Keratinocyte (primary cell): ENCODE results near the gene GNA14. TPM values are rescaled to one million over a fixed set of nuclear protein-coding genes. Genes with fewer than 3 reads are reported as not detected.

Experiments
- DNase-seq: peaks from one replicate; pipeline ENCODE4 v3.0.0-alpha.2; 2011; ENCODE audit warnings: low read depth, missing footprints, low spot score
- FAIRE-seq: peaks from 2 replicates; lab custom pipeline; 2011; peaks lifted over from hg19 to GRCh38; lab: Jason Lieb, UNC
- H2AFZ ChIP-seq: 2 replicates; pipeline ENCODE4 v1.6.0; 2012; ENCODE audit warnings: low read length, control low read depth, inconsistent platforms; ENCODE audit not compliant: control insufficient read depth
- H3K27ac ChIP-seq: 2 replicates; pipeline ENCODE4 v1.5.1; 2011; ENCODE audit warnings: low read length; ENCODE audit not compliant: control insufficient read depth, insufficient read depth
- H3K27me3 ChIP-seq: 3 replicates; pipeline ENCODE4 v1.6.0; 2011; ENCODE audit warnings: low read length; ENCODE audit not compliant: control insufficient read depth, insufficient read depth; ENCODE audit errors: extremely low read depth
- H3K36me3 ChIP-seq, 2 experiments: 2 replicates in 1 of 2; 3 replicates in 1 of 2; pipeline ENCODE4 v1.5.1; 2011; ENCODE audit warnings: low read length in 2 of 2, mild to moderate bottlenecking in 1 of 2; ENCODE audit not compliant: control insufficient read depth in 2 of 2, insufficient read depth in 2 of 2; ENCODE audit errors: extremely low read depth in 1 of 2
- H3K4me1 ChIP-seq: 3 replicates; pipeline ENCODE4 v1.5.1; 2011; ENCODE audit warnings: low read length; ENCODE audit not compliant: control insufficient read depth, insufficient read depth; ENCODE audit errors: extremely low read depth
- H3K4me2 ChIP-seq: 3 replicates; pipeline ENCODE4 v1.6.0; 2011; ENCODE audit warnings: low read depth, low read length; ENCODE audit not compliant: control insufficient read depth, insufficient read depth; ENCODE audit errors: extremely low read depth
- H3K4me3 ChIP-seq, 3 experiments: fragments of 200-600 bp in 1 of 3; sonication (generic) in 1 of 3; 2 replicates in 2 of 3; 3 replicates in 1 of 3; pipeline ENCODE4 v1.5.1; 2011 to 2016; ENCODE audit warnings: low read length in 3 of 3, mild to moderate bottlenecking in 3 of 3, control low read depth in 2 of 3, inconsistent platforms in 1 of 3, low read depth in 1 of 3, mixed read lengths in 1 of 3, mixed run types in 1 of 3, moderate library complexity in 1 of 3; ENCODE audit not compliant: control insufficient read depth in 2 of 3, insufficient read depth in 2 of 3; ENCODE audit errors: extremely low read depth in 1 of 3
- H3K79me2 ChIP-seq: 2 replicates; pipeline ENCODE4 v1.6.0; 2012; ENCODE audit warnings: low read length; ENCODE audit not compliant: control insufficient read depth, insufficient read depth
- H3K9ac ChIP-seq: 3 replicates; pipeline ENCODE4 v1.6.0; 2011; ENCODE audit warnings: low read length; ENCODE audit not compliant: control insufficient read depth, insufficient read depth; ENCODE audit errors: extremely low read depth
- H3K9me1 ChIP-seq: 3 replicates; pipeline ENCODE4 v1.6.0; 2011; ENCODE audit warnings: low read length; ENCODE audit not compliant: control insufficient read depth, insufficient read depth; ENCODE audit errors: extremely low read depth
- H3K9me3 ChIP-seq: 2 replicates; pipeline ENCODE4 v1.5.1; 2012; ENCODE audit warnings: low read depth, low read length; ENCODE audit not compliant: control insufficient read depth
- H4K20me1 ChIP-seq: 3 replicates; pipeline ENCODE4 v1.6.0; 2011; ENCODE audit warnings: low read length; ENCODE audit not compliant: control insufficient read depth, insufficient read depth; ENCODE audit errors: extremely low read depth
- EZH2 ChIP-seq: IDR thresholded peaks from one replicate; pipeline ENCODE4 v1.6.1; 2012; ENCODE audit warnings: inconsistent platforms, mild to moderate bottlenecking, low read length, moderate library complexity
- dilution Hi-C: fragments of 300-500 bp; cut with MboI; formaldehyde crosslinking; loops from one replicate; pipeline ENCODE4 v1.7.0; 2020; ENCODE audit warnings: low sequenced_read_pairs; ENCODE audit not compliant: extremely low pct_ligation_motif_present
- polyA plus RNA-seq, 5 experiments: library from polyadenylated mRNA; depleted of rRNA in 3 of 5; stranded (reverse) in 3 of 5; stranded (forward) in 1 of 5; unstranded in 1 of 5; fragments of >200 nt; gene quantifications; 1 replicate in 1 of 5; 2 replicates in 3 of 5; 3 replicates in 1 of 5; pipeline versions ENCODE4 v1.2.1 to v1.2.3, GENCODE V29; 2011 to 2012; ENCODE audit warnings: missing spikeins in 2 of 5, low read depth in 1 of 5, low replicate concordance in 1 of 5
- TF ChIP-seq, protein P1 (sequence below), 3 experiments: IDR thresholded peaks in 1 of 3; conservative IDR thresholded peaks in 1 of 3; optimal IDR thresholded peaks in 1 of 3; 2 replicates in 2 of 3; 3 replicates in 1 of 3; pipeline versions ENCODE3 to v1.5.1; 2011; ENCODE audit warnings: low read length in 3 of 3, mild to moderate bottlenecking in 3 of 3, moderate library complexity in 2 of 3, control low read depth in 1 of 3, inconsistent platforms in 1 of 3; ENCODE audit not compliant: insufficient read depth in 2 of 3; ENCODE audit errors: extremely low read depth in 1 of 3

The GNA14 gene
- polyA plus RNA-seq, 1 donor (not counting 4 experiments of a cell fraction or from before 2014, with no cell fraction given), result not detected

DNA sequence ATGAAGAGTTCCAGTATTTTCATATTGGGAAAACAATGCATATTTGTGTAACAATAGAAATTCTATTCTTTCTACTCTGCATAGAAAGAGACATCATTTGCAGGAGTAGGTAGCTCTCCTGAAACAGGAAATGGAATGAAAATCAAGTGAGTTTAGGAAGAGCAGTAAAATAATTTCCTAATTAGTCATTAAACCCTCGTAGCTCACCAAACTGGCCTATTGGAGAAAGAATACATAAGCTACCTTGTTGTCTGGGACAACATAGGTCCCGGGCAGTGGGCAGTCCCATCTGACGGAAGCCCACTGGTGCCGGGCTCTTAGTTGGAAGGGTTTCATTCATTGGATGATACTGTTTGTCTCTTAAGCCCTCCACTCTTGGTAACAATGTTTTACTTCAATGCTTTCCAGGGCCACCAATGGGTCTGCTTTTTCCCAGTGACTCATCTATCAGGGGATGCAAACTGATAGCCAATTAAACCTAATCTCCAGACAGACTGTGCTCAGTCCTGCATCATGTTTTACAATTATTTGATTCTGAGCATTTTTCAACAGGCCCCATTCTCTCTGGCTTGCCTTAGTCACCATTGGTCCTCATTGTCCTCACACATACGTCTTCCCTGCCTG, 46.5 kb downstream of the GNA14 start:
- H3K27me3 ChIP-seq, result no peaks in the 10 kb centered on the region
- H3K9ac ChIP-seq, result no peak overlapping the region
- DNase-seq, result no peak
- no peaks in the 10 kb centered on the region for H3K9me3 ChIP-seq
- no peak for FAIRE-seq
- no peaks in the 10 kb centered on the region for H3K79me2 ChIP-seq
- no peak overlapping the region for H3K27ac ChIP-seq
- peaks cover 4% of the 10 kb centered on the region for H3K4me1 ChIP-seq
- H3K9me1 ChIP-seq, result no peaks in the 10 kb centered on the region
- TF ChIP-seq, protein P1, sequence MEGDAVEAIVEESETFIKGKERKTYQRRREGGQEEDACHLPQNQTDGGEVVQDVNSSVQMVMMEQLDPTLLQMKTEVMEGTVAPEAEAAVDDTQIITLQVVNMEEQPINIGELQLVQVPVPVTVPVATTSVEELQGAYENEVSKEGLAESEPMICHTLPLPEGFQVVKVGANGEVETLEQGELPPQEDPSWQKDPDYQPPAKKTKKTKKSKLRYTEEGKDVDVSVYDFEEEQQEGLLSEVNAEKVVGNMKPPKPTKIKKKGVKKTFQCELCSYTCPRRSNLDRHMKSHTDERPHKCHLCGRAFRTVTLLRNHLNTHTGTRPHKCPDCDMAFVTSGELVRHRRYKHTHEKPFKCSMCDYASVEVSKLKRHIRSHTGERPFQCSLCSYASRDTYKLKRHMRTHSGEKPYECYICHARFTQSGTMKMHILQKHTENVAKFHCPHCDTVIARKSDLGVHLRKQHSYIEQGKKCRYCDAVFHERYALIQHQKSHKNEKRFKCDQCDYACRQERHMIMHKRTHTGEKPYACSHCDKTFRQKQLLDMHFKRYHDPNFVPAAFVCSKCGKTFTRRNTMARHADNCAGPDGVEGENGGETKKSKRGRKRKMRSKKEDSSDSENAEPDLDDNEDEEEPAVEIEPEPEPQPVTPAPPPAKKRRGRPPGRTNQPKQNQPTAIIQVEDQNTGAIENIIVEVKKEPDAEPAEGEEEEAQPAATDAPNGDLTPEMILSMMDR (optimal IDR thresholded peaks at IDR 0.05 in 1 of 3, IDR thresholded peaks at IDR 0.05 in 1 of 3, conservative IDR thresholded peaks at IDR 0.05 in 1 of 3; ENCODE audit: extremely low read depth in 1 of 3, insufficient read depth in 2 of 3, low read length in 3 of 3), result no peak
- no peak for TF ChIP-seq EZH2
- dilution Hi-C loops, result no loop called here
- no peak overlapping the region for H3K4me2 ChIP-seq
- H3K36me3 ChIP-seq, result no peaks in the 10 kb centered on the region
- no peaks in the 10 kb centered on the region for H4K20me1 ChIP-seq
- no peak overlapping the region for H2AFZ ChIP-seq
- H3K4me3 ChIP-seq, result no peak overlapping the region

DNA sequence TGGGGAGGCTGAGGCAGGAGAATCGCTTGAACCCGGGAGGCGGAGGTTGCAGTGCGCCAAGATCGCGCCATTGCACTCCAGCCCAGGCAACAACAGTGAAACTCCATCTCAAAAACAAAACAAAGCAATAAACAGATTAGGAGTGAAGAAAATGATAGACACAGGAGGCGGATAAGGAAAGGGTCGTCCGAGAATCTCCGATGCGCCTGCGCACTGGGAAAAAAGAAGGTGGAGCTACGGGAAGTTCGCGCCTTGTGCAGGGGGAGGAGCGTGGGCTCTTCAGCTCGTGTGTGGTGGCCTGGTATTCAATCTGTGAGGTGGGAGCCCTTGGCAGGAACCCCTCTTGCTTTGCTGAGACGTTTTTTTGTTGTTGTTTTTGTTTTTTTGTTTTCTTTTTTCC, 47.3 kb downstream of the GNA14 start:
- no peak overlapping the region for H3K4me2 ChIP-seq
- DNase-seq (no peak), FAIRE-seq (no peak)
- no peaks in the 10 kb centered on the region for H3K36me3 ChIP-seq
- H3K9me3 ChIP-seq, result no peaks in the 10 kb centered on the region
- H3K4me1 ChIP-seq, result peaks cover 4% of the 10 kb centered on the region
- H3K9me1 ChIP-seq, result no peaks in the 10 kb centered on the region
- dilution Hi-C loops, result no loop called here
- H2AFZ ChIP-seq, result no peak overlapping the region
- TF ChIP-seq, protein P1 (optimal IDR thresholded peaks at IDR 0.05 in 1 of 3, IDR thresholded peaks at IDR 0.05 in 1 of 3, conservative IDR thresholded peaks at IDR 0.05 in 1 of 3; ENCODE audit: extremely low read depth in 1 of 3, insufficient read depth in 2 of 3, low read length in 3 of 3), result no peak
- TF ChIP-seq EZH2, result no peak
- no peaks in the 10 kb centered on the region for H4K20me1 ChIP-seq
- H3K9ac ChIP-seq, result no peak overlapping the region
- H3K27ac ChIP-seq, result no peak overlapping the region
- H3K79me2 ChIP-seq, result no peaks in the 10 kb centered on the region
- no peak overlapping the region for H3K4me3 ChIP-seq
- no peaks in the 10 kb centered on the region for H3K27me3 ChIP-seq
